G401.6 (cell line): Measurements from ENCODE around the gene DPH2.

Experiments used
- FAIRE-seq: peaks from 2 replicates; lab custom pipeline; 2012; peaks lifted over from hg19 to GRCh38; lab: Jason Lieb, UNC

DPH2 gene

DNA sequence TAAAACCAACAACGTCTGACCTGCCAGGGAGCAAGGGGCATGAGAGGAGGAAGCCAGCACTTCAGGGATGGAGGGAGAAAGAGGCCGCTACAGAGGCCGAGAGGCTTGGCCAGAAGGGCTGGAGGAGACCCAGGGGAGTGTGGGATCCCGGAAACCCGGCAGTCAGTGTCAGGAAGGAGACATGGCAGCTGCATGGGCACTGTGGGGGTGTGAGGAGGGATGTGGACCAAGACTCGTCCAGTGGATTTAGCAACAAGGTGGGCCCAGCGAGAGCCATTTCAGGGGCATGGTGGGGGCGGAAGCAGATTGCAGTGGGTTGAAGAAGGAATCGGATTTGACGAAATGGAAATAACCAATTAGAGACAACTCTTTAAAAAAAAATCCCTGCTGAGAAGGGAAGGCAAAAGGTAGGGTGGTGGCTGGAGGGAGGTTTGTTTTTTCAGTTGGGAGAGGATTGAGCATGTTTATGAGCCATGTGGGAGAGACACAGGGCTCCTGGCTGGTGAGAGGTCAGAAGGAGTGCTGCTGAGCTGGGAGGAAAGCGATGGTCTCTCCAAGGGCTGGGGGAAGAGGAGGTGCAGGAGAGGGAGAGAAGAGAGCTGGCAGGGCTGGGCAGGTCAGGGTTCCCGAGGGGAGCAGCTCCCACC, 13.6 kb downstream of the DPH2 start:
- FAIRE-seq = no peak

DNA sequence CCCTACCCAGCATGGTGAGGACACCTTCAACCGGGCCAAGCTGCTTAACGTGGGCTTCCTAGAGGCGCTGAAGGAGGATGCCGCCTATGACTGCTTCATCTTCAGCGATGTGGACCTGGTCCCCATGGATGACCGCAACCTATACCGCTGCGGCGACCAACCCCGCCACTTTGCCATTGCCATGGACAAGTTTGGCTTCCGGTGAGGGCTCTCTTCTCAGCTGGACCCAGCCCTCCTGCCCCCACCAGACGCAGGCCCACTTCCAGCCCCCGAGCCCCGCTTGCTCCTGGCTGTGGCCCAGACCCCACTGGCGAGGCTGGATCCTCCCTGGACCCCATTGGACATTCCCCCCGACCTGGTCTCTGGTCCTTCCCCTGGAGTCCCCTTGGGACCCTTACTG, 15.0 kb downstream of the DPH2 start:
- no peak for FAIRE-seq

DNA sequence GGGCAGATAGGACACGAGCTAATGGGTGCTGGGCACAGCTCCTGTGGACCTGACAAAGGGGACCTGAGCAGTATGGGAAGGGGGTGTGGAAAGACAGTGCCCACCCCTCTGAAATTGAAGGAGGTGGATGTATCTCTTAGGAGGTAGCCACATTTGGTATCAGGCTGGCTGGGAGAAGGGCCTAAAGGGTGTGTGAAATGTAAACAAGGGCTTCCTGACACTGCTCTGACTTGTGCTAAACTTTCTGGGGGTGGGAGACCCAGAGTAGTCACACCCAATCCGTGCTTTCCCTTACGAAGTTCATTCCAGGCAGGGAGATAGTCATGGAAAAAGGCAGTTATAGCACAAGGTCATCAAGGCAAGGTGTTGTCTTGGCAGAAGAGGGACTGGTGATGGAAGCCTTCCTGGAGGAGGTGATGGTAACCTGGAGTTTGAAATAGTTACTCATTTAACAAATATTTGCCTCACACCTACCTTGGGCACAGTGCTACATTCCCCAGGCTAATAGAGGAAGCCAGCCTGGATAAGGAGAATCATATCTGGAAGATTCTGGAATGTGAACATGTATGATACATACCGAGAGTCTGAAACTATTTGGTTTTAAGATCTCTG, 16.3 kb downstream of the DPH2 start:
- no peak for FAIRE-seq

DNA sequence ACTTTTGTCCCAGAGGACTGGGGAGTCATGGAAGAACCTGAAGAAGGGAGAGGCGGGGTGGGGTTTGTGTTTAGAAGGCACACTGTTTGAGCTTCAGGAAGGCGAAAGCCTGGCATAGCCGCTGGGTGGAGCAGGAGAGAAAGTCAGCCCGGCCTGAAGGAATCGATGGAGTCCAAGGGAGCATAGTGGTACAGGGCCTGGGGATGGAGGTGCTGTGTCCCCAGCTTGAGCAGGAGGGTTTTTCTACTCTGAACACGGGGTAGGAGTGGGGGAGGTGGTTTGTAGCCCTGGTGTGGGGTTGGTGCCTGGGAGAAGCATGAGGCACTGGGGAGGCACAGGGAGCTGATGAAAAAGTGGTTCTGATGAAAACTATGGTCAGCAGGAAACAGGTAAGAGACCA, 16.9 kb downstream of the DPH2 start:
- peak; percentile 45 for FAIRE-seq

DNA sequence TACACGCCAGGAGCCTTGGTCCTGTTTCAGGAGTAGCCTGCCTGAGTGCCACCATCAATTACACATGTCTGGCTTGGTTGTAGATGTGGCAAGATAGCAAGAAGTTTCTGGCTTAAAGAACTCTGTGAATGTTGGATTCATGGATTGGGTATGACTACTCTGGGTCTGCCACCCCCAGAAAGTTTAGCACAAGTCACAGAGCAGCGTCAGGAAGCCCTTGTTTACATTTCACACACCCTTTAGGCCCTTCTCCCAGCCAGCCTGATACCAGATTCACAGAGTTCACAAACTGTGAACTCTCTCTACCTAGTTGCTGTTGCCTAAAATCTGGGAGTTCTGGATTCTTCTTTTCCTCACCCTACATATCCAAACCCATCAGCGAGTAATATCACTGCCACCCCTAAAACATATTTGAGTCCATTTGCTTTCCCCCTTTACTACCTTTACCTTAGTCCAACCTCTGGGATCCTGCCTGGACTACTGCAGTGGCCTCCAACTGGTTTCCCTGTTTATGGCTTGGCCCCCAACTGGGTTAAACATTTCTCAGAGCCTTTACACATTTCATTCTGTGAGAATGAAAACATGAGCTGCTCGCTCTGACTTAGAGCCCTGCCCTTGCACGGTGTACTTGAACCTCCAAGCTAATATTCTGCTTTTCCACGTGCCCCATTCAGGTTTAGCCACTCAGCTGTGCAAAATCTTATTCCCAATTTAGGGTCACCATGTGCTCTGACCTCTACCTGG, 17.5 kb downstream of the DPH2 start:
- no peak for FAIRE-seq

DNA sequence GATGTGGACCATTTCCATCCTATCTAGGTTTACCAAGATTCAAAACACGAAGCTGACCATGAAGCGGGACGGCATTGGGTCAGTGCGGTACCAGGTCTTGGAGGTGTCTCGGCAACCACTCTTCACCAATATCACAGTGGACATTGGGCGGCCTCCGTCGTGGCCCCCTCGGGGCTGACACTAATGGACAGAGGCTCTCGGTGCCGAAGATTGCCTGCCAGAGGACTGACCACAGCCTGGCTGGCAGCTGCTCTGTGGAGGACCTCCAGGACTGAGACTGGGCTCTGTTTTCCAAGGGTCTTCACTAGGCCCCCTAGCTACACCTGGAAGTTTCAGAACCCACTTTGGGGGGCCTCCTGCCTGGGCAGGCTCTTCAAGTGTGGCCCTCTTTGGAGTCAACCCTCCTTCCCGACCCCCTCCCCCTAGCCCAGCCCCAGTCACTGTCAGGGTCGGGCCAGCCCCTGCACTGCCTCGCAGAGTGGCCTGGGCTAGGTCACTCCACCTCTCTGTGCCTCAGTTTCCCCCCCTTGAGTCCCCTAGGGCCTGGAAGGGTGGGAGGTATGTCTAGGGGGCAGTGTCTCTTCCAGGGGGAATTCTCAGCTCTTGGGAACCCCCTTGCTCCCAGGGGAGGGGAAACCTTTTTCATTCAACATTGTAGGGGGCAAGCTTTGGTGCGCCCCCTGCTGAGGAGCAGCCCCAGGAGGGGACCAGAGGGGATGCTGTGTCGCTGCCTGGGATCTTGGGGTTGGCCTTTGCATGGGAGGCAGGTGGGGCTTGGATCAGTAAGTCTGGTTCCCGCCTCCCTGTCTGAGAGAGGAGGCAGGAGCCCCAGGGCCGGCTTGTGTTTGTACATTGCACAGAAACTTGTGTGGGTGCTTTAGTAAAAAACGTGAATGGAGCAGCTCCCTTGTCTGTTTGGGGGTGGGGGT, 20.7 kb downstream of the DPH2 start:
- no peak for FAIRE-seq

DNA sequence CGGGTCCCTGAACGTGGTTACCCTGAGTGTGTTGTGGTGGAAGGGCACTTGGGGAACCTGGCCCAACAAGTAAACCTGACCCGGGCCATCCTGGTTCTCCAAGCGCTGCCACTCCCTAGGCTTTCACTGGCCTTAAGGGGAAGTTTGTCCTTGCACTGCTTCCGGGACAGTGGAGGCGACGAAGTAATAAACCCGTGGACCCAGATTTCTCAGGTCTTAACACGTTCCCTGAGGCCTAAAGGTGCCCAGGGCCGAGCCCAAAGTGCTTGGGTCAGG, 21.3 kb downstream of the DPH2 start:
- FAIRE-seq = no peak

DNA sequence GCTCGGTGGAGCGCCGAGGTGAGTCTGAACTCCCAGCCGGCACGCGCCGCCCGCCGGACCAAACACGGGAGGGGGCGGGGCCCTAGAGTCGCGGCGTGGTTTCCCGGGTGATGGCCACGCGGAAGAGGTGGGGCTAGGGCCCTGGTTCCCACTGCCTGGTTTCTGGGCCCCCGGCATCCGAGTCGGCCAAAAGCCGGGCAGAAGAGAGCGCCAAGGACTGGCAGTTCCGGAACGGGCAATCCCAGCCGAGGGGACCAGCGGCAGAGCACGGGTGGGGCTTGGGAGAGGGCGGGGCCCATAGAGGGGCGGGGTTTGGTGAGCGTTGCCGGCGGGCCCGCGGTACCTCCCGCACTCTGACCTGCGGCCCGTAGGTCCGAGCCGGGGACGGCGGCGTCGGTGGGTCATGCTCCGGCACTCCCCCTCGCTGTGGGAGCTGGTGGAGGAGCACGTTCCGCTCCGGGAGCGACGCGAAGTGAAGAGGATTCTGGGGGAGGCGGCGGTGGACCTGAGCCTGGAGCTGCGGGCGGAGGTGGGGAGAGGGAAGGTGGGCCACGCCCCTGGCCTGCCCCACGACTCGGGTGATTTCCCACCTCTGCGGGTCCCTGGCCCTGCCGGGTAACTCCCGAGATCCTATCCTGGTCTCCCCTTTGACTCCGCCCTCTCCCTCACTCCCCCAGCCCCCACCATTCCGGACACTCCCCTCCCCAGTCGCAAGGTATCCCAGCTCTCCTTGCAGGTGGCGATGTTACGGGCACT, 21.8 kb downstream of the DPH2 start, which contains the start of gene CCDC24:
Gene CCDC24 (plus strand): TSS at position 124 of the 756 bp plus-strand sequence. CDS start 280 bp downstream, at position 404.
- FAIRE-seq = peak; percentile 71

DNA sequence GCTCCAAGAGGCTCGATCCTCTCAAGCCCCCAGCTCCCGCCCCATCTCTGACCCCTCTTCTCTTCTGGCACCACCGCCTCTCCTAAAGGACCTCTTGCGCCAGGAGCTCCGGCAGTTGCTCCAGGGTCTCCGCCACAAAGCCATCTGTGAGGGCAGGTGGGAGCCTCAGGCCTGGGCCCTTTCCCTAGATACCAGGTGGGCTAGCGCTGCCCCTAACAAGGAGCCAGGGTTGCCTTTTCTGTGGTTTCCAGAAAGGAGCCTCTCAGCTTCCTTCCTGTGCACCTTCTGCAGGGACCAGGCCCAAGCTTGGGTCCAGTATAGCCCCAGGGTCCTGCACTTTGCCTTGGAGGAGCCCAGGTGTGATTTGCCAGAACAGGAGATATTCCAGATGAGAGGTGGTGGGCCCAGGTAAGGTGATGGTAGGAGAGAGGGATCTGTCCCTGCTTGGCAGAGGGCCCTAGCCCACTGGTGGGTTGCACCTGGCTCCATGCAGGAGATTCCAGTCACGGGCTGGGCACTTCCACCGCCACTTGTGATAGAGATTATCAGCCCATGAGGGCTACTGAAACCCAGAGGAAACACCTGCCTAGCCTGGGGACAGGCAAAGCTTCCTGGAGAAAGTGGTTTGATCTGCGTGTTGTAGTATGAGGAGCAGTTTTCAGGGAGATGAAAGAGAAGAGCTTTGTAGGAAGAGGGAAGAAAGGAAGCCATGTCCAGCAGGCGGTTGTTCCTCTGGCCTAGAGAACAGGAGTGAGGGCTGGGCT, 22.6 kb downstream of the DPH2 start:
- FAIRE-seq = no peak

DNA sequence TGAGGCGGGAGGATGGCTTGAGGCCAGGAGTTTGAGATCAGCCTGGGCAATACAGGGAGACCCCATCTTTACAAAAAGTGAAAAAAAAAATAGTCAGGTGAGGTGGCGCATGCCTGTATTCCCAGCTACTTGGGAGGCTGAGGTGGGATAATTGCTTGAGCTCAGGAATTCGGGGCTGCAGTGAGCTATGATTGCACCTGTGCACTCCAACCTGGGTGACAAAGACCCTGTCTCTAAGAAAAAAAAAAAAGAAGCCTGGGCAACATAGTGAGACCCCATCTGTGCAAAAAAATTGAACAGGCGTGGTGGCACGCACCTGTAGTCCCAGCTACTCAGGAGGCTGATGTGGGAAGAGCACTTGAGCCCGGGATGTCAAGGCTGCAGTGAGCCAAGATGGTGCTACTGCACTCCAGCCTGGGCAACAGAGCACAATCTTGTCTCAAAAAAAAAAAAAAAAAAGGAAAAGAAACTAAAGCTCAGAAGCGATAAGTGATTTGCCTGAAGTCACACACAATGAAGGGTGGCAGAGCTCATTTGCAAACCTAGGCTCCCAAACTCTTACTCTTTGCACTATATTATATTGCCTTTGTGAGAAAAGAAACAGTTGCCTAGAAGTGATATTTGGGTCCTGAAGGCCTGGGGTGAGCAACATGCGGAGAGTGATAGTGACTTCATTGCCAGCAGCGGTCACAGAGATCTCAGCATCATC, 23.6 kb downstream of the DPH2 start:
- no peak for FAIRE-seq

DNA sequence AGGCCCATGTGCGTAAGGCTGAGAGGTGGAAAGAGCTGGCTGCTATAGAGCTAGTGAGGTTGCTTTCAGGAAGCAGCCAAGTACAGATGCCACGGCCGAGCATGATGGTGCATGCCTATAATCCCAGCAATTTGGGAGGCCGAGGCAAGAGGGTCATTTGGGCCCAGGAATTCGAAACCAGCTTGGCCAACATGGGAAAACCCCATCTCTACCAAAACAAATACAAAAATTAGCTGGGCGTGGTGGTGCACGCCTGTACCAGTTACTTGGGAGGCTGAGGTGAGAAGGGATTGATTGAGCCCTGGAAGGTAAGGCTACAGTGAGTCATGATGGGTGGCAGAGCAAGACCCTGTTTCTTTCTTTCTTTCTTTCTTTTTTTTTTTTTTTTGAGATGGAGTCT, 24.3 kb downstream of the DPH2 start:
- no peak for FAIRE-seq

DNA sequence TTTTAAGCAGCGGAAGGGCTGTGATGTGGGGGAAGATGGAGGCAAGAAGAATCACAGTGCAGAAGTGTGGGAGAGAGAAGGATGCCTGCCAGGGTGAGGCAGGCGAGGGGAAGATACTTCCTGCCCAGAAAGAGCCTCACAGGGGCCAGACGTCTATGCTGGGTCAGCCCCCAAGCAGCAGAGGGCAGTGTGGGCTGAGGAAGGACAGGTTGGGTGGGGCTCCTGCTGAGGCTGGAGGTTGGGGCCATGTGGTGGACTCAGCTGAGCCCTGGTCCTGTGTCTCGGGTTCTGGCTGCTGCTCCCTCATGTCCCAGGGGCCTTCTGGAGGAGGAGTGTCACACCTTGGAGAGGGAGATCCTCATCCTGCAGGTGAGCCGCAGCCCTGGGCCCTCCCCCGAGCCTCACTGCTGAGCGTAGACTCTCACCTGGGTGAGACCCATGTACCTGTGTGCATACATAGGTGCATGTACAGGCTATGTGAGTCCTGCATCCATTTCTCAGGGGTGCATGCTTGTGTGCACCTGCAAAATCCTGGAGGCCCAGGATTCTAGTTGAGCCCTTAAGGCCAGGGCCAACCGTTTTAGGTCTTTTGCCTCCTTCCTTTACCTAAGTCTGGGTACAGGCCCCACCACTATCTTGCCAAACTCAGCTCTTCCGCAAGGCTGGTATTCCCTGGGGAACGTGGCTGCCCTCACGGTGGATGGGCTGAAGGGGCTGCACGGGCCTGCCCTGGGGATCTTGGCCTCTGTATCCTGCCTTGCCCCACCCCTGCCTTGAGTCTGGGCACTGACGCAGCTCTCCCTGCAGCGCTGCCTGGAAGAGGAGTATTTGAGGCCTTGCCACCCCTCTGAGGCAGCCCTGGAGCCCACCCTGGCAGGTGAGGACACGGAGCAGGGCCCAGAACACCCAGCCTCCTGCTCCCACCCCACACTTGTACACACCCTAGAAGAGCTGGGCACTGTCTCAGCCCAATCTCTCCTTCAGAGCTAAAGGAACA, 25.3 kb downstream of the DPH2 start:
- no peak for FAIRE-seq

DNA sequence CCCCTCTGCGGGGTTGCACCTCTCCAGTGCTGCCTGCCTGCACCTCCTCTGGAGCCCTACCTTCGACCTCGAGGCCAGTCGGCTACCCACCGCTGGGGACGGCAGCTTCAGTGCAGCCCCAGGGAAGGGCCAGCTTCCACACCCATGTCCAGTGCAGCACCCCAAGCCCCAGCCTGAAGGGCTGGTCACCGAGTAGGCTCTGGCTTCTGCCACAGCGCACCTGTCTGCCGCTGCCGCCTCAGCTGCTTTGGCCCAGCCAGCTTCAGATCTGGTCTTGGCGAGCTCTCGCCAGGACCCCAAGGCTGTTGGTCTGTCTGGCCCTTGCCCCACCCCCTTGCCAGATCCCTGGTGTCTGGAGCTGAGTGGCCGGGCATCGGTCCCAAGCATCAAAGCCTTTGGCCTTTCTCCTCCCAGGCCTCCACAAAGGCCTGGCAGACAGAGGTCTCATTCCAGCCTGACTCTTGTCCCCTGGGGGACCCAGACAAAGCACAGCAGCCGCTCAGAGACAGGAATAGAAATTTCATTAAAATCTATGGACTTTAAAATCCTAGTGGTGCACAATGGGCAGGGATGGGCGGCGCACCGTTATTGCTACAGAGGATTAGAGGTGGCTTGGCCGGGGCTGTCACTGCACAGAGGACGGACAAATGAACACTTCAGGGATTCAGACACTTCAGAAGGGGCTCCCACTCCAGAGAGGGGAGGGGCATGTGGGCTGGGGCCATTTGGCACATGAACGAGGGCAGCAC, 26.3 kb downstream of the DPH2 start:
- FAIRE-seq = no peak

DNA sequence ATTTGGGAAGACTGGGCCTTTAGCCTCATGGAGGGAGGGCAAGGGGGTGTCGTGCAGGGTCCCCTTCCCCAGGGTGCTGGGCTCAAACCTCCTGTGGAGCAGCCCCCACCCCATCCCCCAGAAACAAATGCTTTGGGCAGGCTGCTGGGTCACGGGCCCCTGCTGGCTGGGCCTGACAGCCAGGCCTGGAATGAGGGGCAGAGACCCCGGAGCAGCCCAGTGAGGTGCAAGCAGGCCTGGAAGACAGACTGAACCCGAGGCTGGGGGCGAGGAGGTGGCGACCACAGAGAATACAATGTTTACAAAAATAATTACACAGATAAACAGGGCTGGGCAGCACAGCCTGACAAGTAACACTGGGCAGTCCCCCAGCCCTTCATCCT, 26.9 kb downstream of the DPH2 start:
- FAIRE-seq = no peak

DNA sequence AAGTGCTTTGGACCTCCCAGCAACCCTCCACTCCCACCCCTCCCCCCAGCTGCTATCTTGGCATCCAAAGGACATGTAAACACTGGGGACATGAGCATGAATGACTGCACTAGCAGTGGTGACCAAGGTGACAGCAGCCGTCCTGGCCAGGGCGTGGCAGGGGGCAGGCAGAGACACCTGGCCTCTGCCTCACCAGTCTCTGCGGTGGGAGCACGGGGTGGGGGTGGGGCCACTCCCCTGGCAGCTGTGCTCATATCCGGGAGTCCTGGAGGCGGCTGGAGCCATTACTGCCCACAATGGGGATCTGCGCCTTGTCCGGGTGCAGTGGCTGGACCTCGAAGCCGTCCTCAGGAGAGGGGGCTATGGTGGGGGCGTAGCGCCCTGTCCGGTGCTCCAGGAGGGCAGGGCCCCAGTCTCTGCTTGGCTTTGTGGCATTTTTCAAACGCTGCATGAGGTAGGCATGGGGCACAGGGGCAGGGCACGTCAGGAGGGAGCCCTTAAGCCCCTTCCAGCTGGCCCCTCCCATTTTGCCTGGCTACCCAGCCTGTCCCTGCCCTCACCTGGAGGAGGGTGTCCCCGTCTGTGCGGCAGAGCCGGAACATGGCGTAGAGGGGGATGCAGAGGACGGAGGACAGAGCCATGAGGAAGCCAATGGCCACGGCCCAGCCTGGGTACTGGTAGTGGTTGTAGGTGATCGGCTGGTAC, 27.6 kb downstream of the DPH2 start:
- FAIRE-seq = no peak

DNA sequence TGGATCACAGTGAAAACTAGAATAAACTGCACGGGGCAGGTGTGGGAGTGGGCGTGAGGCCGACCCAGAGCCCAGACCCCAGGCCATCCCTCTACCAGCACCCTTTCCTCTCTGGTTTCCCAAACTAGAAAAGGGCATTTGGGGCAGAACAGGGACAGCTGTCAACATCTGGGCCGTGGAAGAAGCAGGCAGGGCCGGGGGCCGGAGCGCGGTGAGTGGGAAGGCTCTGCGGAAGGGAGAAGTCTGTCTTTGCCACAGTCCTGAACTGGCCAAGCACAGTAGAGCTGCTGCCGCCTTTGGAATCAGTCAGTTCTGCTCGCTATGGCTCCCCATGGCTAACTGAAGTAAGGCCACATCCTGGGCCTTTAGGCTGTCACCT, 28.2 kb downstream of the DPH2 start:
- no peak for FAIRE-seq

DNA sequence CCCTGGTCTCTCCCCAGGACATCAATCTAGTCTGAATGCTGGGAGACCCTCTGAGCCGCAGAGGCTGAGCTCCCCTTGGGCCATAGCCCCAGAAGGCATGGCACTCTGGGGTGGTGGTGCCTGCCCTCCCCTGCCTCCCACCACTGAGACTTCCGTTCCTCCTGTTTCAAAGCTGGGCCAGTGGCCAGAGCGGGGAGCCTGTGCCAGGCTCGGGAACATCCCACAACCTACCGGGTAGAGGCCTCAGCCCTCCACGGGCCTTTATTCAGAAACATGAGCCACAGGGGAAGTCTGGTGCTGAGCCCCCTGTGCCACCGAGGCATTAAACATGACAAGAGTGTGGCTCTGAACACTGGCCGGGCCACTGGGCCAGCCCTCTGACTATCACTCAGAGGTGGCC, 29.6 kb downstream of the DPH2 start:
- FAIRE-seq = no peak

DNA sequence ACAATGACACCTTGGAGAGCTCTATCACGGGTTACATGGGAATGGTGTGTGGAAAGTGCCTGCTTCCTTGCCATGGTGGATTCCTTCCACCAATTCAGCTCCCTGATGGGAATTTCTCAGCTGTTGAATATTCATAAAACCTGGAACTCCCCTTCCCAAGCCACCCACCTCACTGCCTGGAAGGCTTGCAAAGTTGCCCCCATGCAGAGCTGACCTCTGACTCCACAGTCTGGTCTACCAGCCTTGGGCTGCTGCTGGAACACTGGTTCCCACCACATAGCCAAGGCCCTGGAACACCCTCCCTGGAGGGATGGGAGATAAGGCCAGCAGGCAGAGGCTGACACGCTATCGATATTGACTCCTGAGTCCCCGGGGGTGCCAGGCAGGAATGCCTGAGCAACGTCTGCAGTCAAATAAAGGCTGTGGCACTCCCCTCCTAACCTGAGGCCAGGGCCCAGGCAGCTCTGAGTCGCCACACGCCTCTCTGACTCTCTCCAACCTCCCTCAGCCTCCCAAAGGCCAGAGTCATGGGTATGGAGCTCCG, 30.4 kb downstream of the DPH2 start:
- no peak for FAIRE-seq
